ENCODE data around the gene ANKK1.

ANKK1 gene

DNA sequence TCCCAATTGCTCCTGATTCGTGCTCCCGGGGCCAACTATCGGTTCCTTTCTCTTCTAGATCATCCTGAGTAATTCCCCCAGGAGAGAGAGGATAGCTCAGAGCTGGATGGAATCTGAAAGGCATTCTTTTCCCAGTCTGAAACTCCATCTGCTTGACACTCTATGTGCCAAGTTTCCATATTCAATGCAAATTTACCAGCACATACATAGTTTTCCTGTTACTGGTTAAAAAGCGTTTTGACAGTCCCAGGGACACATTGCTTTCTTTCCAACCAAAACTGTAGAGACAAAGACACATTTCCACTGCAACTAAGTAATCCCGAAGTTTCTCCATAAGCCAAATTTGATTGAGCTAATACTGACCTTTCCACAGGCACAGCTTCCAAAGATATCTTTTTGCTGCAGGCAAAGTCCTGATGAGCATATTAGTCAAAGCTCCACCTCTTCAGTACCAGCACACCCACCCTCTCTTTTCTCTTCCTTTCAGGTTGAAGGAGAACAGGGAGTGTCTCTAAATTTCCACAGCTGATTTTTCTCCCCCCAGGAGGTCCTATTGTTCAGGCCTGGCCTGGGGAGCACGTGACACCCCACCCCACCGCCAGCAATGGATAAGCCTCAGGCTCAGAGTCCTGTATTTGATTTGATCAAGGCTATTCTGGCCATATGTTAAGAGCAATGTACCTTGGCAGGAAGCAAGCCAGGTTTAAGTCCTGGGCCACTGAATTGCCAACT is 9.7 kb upstream of the ANKK1 start:
- DNase-seq (ENCODE audit: low read depth in 3 of 3), result no peak

DNA sequence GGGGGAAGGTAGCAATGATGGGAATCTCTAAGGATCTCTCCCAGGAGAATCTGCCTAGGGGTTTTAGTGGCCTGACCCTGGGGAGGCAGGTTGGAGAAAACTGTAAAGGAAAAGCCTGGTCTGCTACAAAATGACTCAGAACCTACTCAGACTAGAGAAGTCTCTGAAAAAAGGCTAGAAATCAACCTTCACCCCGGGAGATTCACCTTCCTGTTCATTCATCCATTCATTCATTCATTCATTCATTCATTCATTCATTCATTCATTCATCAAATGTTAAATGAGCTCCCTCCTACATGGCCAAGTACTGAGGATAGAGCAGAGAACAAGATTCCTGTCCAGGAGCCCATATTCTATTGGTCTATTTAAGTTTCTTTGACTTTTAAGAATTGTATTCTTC is 8.9 kb upstream of the ANKK1 start:
- DNase-seq (ENCODE audit: low read depth in 3 of 3), result no peak

GRCh38 chr11:113382121-113382520 is 5.5 kb upstream of the ANKK1 start:
- no peak for DNase-seq (ENCODE audit: low read depth in 3 of 3)

DNA sequence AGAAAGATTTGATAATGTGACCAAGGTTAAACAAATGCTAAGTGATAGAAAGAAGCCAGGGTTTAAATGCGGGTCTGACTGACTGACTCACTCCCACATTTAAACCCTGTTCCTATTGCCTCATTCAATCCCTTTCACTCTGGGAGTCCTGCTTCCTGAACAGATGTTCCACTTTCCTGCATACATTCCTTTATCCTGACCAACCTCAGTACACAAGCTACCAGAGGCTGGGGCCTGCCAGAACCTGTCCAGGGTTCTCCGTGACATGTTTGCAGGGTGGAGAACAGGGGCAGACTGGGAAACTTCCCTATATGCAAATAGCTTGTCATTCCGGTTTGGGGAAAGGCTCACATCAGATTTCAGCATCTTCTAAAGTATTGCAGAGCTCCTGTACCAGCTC is 3.0 kb upstream of the ANKK1 start:
- no peak for DNase-seq (ENCODE audit: low read depth in 3 of 3)

DNA sequence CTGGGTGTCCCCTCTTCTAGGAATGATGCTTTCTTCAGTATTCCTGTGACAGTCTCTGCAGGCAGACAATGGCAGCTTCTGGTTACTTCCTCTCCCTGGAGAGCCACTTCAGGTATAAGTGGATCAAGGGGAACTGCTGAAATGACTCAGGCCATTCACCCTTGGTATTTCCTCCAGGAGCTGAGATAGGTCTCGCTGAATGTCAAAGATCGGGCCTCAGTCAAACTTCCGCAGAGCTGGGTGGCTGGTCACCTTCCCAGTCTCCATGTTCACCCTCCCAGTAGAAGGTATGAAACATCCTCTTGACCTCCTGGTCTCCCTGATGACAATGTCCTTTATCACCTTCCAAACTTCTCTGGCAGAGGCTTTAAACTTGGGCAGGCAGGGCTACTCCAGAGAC is 1.8 kb upstream of the ANKK1 start:
- DNase-seq (ENCODE audit: low read depth in 3 of 3), result no peak

GRCh38 chr11:113386866-113387265 is 713 bp upstream of the ANKK1 start:
- no peak for DNase-seq (ENCODE audit: low read depth in 3 of 3)

DNA sequence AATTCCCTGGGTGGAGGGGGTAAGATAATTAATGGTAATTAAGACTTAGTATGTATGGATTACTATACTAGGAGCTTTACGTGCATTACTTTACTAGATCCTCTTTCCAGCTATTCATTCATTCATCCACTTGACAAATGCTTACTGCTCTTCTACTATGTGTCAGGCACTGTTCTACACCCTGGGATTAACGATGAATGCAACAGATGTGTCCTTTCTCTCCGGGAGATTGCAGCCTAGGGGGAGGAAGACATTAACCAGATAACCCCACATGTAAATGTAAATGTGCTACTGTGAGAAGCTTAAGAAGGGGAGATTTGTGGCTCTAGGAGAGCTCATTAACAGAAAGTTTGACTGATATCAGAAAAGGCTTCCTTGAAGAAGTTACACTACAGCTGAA is 1.7 kb downstream of the ANKK1 start:
- no peak for DNase-seq (ENCODE audit: low read depth in 3 of 3)

- no peak for DNase-seq (ENCODE audit: low read depth in 3 of 3)
These were observed 4.8 kb downstream of the ANKK1 start for GRCh38 chr11:113392236-113392921.

- no peak for DNase-seq (ENCODE audit: low read depth in 3 of 3)
These were observed 6.0 kb downstream of the ANKK1 start for GRCh38 chr11:113393501-113393985.

DNA sequence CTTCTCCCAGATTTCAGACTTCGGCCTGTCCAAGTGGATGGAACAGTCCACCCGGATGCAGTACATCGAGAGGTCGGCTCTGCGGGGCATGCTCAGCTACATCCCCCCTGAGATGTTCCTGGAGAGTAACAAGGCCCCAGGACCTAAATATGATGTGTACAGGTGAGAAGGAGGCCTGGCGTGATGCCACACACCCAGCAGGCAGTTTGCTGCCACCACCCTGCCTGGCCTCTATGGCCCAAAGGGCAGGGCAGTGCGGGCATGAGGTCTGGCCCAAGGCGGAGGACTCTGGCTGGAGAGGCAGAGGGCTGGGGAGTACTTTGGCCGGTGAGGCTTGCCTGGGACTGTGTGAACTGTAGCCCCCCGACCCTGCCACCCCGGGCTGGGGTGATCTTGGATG is 7.3 kb downstream of the ANKK1 start:
- DNase-seq (ENCODE audit: low read depth in 3 of 3), result no peak

- no peak for DNase-seq (ENCODE audit: low read depth in 3 of 3)
These were observed 8.3 kb downstream of the ANKK1 start for GRCh38 chr11:113395782-113396336.

- no peak for DNase-seq (ENCODE audit: low read depth in 3 of 3)
These were observed 9.1 kb downstream of the ANKK1 start for GRCh38 chr11:113396690-113397089.

GRCh38 chr11:113397212-113397611 is 9.6 kb downstream of the ANKK1 start:
- no peak for DNase-seq (ENCODE audit: low read depth in 3 of 3)

- no peak for DNase-seq (ENCODE audit: low read depth in 3 of 3)
These were observed 10.2 kb downstream of the ANKK1 start for GRCh38 chr11:113397821-113398220.

GRCh38 chr11:113398669-113399430 is 11.3 kb downstream of the ANKK1 start:
- no peak for DNase-seq (ENCODE audit: low read depth in 3 of 3)

DNA sequence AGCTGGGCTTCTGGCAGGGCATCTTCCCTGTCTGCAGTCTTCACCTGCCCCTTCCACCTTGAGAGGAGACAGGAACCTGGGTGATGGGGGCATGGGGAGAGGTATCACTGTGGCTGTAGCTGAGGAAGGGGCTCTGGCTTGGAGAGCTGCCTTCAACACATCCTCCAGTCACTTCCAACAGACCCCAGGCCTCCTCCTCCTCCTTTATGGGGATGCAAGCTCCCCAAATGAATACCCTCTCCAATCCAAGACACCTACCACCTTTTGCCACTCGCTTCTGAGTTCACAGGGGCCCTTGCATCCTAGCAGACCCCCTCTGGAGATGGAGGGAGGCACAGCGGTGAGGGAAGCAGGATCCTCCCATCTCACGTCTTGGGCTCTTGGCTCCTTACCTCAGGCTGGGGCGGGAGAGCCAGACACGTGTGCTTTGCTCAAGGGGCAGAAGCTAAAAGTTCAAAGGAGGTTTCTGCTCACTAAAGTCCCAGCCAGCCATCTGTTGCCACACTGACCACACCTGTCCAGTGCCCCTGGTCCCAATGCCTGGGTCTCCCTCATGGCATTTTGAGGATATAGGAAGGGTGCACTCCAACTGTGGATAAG is 13.2 kb downstream of the ANKK1 start:
- no peak for DNase-seq (ENCODE audit: low read depth in 3 of 3)

DNA sequence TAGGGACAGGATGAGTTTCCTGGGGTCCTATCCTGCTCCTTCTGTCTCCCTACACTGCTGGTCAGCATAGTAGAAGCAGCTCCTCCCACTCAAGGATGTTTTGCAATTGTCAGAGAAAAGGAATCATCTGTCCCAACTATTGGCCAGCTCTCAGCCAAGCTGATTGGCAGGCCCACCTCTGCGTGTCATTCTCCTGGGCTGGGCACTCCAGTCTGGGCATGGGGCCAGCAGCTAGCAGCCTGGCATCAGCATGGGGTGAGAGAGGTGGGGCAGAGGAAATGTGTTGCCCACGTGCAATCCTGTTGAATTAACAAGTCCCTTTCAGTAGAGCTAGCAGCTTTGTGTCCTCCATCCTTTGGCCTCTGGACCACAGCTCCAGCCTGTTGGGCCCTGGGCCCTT is 14.1 kb downstream of the ANKK1 start:
- DNase-seq (ENCODE audit: low read depth in 3 of 3), result no peak

- DNase-seq (ENCODE audit: low read depth in 3 of 3), result no peak
These were observed 17.4 kb downstream of the ANKK1 start for GRCh38 chr11:113404859-113405430.

GRCh38 chr11:113405724-113406478 is 18.3 kb downstream of the ANKK1 start:
- DNase-seq (ENCODE audit: low read depth in 3 of 3), result no peak

DNA sequence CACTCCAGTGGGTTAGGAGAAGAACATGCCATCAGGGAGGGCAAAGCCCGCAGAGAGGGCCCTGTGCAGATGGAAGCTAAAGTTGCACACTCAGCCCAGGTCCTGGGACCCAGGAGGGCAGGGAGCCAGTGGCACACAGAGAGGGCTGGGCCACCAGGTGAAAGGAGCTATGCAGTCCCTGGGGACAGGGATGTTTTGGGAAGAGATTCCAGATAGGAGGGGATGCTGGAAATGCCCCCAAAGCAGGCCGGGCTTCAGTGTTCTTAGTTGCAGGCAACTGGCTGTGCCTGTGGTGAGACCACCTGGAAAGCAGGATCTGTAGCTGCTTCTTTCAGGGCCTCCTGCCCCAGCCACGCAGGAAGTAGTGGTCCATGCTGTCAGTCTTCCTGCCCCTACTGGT is 19.6 kb downstream of the ANKK1 start:
- DNase-seq (ENCODE audit: low read depth in 3 of 3), result no peak

GRCh38 chr11:113408206-113408605 is 20.6 kb downstream of the ANKK1 start:
- no peak for DNase-seq (ENCODE audit: low read depth in 3 of 3)

Data from stimulated activated CD4-positive, alpha-beta T cell treated with anti-CD3 and anti-CD28 coated beads, TNF-alpha, amount 100 ng/mL, for 48 hours (primary cell).